Progenitor cell of endocrine pancreas (in vitro differentiated cells): Measurements from ENCODE around the gene TNFRSF11A. TPM values are rescaled to one million over a fixed set of nuclear protein-coding genes. Genes with fewer than 3 reads are reported as not detected.

ENCODE experiments used
- DNase-seq: peaks from one replicate; pipeline ENCODE4 v3.0.0; 2021; ENCODE audit warnings: low spot score; ENCODE audit not compliant: unreplicated experiment
- H3K27ac Mint-ChIP-seq: 2 replicates; pipeline ENCODE4 v1.8.0; 2021; ENCODE audit warnings: mild to moderate bottlenecking, moderate library complexity, mixed read lengths
- H3K27me3 Mint-ChIP-seq: 2 replicates; pipeline ENCODE4 v1.8.0; 2021; ENCODE audit warnings: mixed read lengths
- H3K36me3 Mint-ChIP-seq: 2 replicates; pipeline ENCODE4 v1.8.0; 2022; ENCODE audit warnings: mixed read lengths; ENCODE audit not compliant: insufficient read depth
- H3K4me1 Mint-ChIP-seq: 2 replicates; pipeline ENCODE4 v1.8.0; 2021; ENCODE audit warnings: low read depth, mixed read lengths
- H3K4me3 Mint-ChIP-seq: 2 replicates; pipeline ENCODE4 v1.8.0; 2021; ENCODE audit warnings: low read depth, mild to moderate bottlenecking, moderate library complexity, mixed read lengths
- H3K9me3 Mint-ChIP-seq: 2 replicates; pipeline ENCODE4 v1.8.0; 2021; ENCODE audit warnings: low read depth, mixed read lengths
- CTCF ChIP-seq: fragments of 200-600 bp; sonication (generic); IDR thresholded peaks from one replicate; pipeline ENCODE4 v1.5.0; 2021; ENCODE audit warnings: antibody characterized with exemption, mild to moderate bottlenecking; ENCODE audit not compliant: unreplicated experiment
- total RNA-seq: library from RNA; stranded (reverse); gene quantifications from 2 replicates; pipeline ENCODE4 v1.2.1, GENCODE V29; 2021

TNFRSF11A gene
- total RNA-seq, 1 donor from 2014 or later: 0.43 TPM

GRCh38 chr18:62371436-62371835 lies 46.3 kb downstream of the TNFRSF11A start:
- no peaks in the 10 kb centered on the region for H3K4me1 Mint-ChIP-seq
- DNase-seq: no peak
- H3K27ac Mint-ChIP-seq: no peak overlapping the region
- no peak overlapping the region for H3K4me3 Mint-ChIP-seq
- no peaks in the 10 kb centered on the region for H3K9me3 Mint-ChIP-seq
- H3K27me3 Mint-ChIP-seq: peaks cover 3% of the 10 kb centered on the region
- no peaks in the 10 kb centered on the region for H3K36me3 Mint-ChIP-seq
- no peak for TF ChIP-seq CTCF

- H3K9me3 Mint-ChIP-seq: no peaks in the 10 kb centered on the region
- no peak overlapping the region for H3K4me3 Mint-ChIP-seq
- no peaks in the 10 kb centered on the region for H3K36me3 Mint-ChIP-seq
- no peaks in the 10 kb centered on the region for H3K4me1 Mint-ChIP-seq
- TF ChIP-seq CTCF: no peak
- H3K27ac Mint-ChIP-seq: no peak overlapping the region
- DNase-seq: no peak
- H3K27me3 Mint-ChIP-seq: peaks cover 3% of the 10 kb centered on the region
Observed at GRCh38 chr18:62372156-62372555, 47.0 kb downstream of the TNFRSF11A start.

- no peak overlapping the region for H3K27ac Mint-ChIP-seq
- H3K4me1 Mint-ChIP-seq: no peaks in the 10 kb centered on the region
- TF ChIP-seq CTCF: no peak
- no peak overlapping the region for H3K4me3 Mint-ChIP-seq
- H3K27me3 Mint-ChIP-seq: peaks cover 3% of the 10 kb centered on the region
- no peaks in the 10 kb centered on the region for H3K36me3 Mint-ChIP-seq
- no peak for DNase-seq
- H3K9me3 Mint-ChIP-seq: no peaks in the 10 kb centered on the region
Observed at GRCh38 chr18:62372882-62373281, 47.8 kb downstream of the TNFRSF11A start.

GRCh38 chr18:62374410-62374965 lies 49.4 kb downstream of the TNFRSF11A start:
- no peaks in the 10 kb centered on the region for H3K4me1 Mint-ChIP-seq
- no peaks in the 10 kb centered on the region for H3K9me3 Mint-ChIP-seq
- no peak overlapping the region for H3K4me3 Mint-ChIP-seq
- no peaks in the 10 kb centered on the region for H3K36me3 Mint-ChIP-seq
- TF ChIP-seq CTCF: no peak
- H3K27ac Mint-ChIP-seq: no peak overlapping the region
- H3K27me3 Mint-ChIP-seq: no peaks in the 10 kb centered on the region
- no peak for DNase-seq

- Mint-ChIP-seq H3K36me3 (no peaks in the 10 kb centered on the region), H3K27ac (no peak overlapping the region), H3K27me3 (no peaks in the 10 kb centered on the region), H3K4me3 (no peak overlapping the region), H3K4me1 (no peaks in the 10 kb centered on the region), H3K9me3 (no peaks in the 10 kb centered on the region)
- no peak for DNase-seq
- TF ChIP-seq CTCF: no peak
Observed at GRCh38 chr18:62377131-62377807, 52.2 kb downstream of the TNFRSF11A start.
